Endothelial cell of umbilical vein (primary cell): ENCODE results near the gene SH3PXD2A. TPM values are rescaled to one million over a fixed set of nuclear protein-coding genes. Genes with fewer than 3 reads are reported as not detected.

Source experiments
- BruUV-seq: library from RNA; stranded (reverse); fragments of 400-500 nt; replicated peaks from 2 replicates; lab custom pipeline; 2021; lab: Mats Ljungman, UMichigan
- CTCF ChIA-PET: fragments of 300-600, 350-600 bp; sonication (Branson Sonifier 250); formaldehyde crosslinking; loops from one replicate; lab custom pipeline; 2021; ENCODE audit warnings: antibody characterized with exemption, inconsistent platforms; lab: Charles Lee
- POLR2A ChIA-PET: fragments of 300-600, 350-600 bp; sonication (Branson Sonifier 250); formaldehyde crosslinking; loops from one replicate; lab custom pipeline; 2021; ENCODE audit warnings: antibody characterized with exemption, inconsistent platforms; lab: Charles Lee
- DNase-seq: peaks from one replicate; pipeline ENCODE4 v3.0.0-alpha.2; 2011; ENCODE audit warnings: low read depth, low spot score
- FAIRE-seq: peaks from 2 replicates; lab custom pipeline; 2011; peaks lifted over from hg19 to GRCh38; lab: Jason Lieb, UNC
- H2AFZ ChIP-seq: 2 replicates; pipeline ENCODE4 v1.6.0; 2012; ENCODE audit warnings: low read depth, low read length, control low read depth, inconsistent platforms
- H3K27ac ChIP-seq: 2 replicates; pipeline ENCODE4 v1.5.1; 2011; ENCODE audit warnings: low read depth, mild to moderate bottlenecking, control low read depth, low read length, moderate library complexity; ENCODE audit not compliant: insufficient read depth
- H3K27me3 ChIP-seq, 2 experiments: 2 replicates each; pipeline versions ENCODE4 v1.6.0 to v1.6.1; 2011; ENCODE audit warnings: low read length in 2 of 2, mixed read lengths in 1 of 2; ENCODE audit not compliant: control insufficient read depth in 2 of 2, insufficient read depth in 2 of 2
- H3K36me3 ChIP-seq, 2 experiments: 2 replicates in 1 of 2; 3 replicates in 1 of 2; pipeline ENCODE4 v1.5.1; 2011; ENCODE audit warnings: low read length in 2 of 2, mild to moderate bottlenecking in 1 of 2, moderate library complexity in 1 of 2; ENCODE audit not compliant: control insufficient read depth in 2 of 2, insufficient read depth in 2 of 2; ENCODE audit errors: extremely low read depth in 1 of 2
- H3K4me1 ChIP-seq: 3 replicates; pipeline ENCODE4 v1.5.1; 2011; ENCODE audit warnings: mild to moderate bottlenecking, low read length; ENCODE audit not compliant: control insufficient read depth, insufficient read depth; ENCODE audit errors: extremely low read depth
- H3K4me2 ChIP-seq: 2 replicates; pipeline ENCODE4 v1.6.1; 2011; ENCODE audit warnings: low read length, control low read depth, mixed read lengths; ENCODE audit not compliant: insufficient read depth
- H3K4me3 ChIP-seq, 3 experiments: fragments of 200-600 bp in 1 of 3; sonication (generic), shearing (Covaris generic) in 1 of 3; replicated peaks in 1 of 3; 2 replicates each; pipeline ENCODE4 v1.5.1; 2011 to 2016; ENCODE audit warnings: control low read depth in 3 of 3, low read length in 3 of 3, mild to moderate bottlenecking in 2 of 3, inconsistent platforms in 1 of 3, low read depth in 1 of 3, moderate library complexity in 1 of 3; ENCODE audit not compliant: insufficient read depth in 1 of 3
- H3K79me2 ChIP-seq: 2 replicates; pipeline ENCODE4 v1.6.0; 2012; ENCODE audit warnings: low read length, inconsistent platforms; ENCODE audit not compliant: control insufficient read depth, insufficient read depth
- H3K9ac ChIP-seq: replicated peaks from 2 replicates; pipeline ENCODE3; 2011; ENCODE audit warnings: low read length, control low read depth; ENCODE audit not compliant: insufficient read depth; ENCODE audit errors: extremely low read depth
- H3K9me1 ChIP-seq: replicated peaks from 3 replicates; pipeline ENCODE4 v1.6.0; 2011; ENCODE audit warnings: mild to moderate bottlenecking, low read length; ENCODE audit not compliant: control insufficient read depth, insufficient read depth; ENCODE audit errors: extremely low read depth
- H3K9me3 ChIP-seq: replicated peaks from 2 replicates; pipeline ENCODE4 v1.5.1; 2012; ENCODE audit warnings: low read length, inconsistent platforms; ENCODE audit not compliant: control insufficient read depth, insufficient read depth
- H4K20me1 ChIP-seq: replicated peaks from 2 replicates; pipeline ENCODE3; 2011; ENCODE audit warnings: mild to moderate bottlenecking, low read length; ENCODE audit not compliant: control insufficient read depth, insufficient read depth; ENCODE audit errors: extremely low read depth
- EZH2 ChIP-seq: IDR thresholded peaks from 2 replicates; pipeline ENCODE4 v1.6.1; 2012; ENCODE audit warnings: borderline replicate concordance, low read depth, mild to moderate bottlenecking, moderate library complexity, low read length, inconsistent platforms; ENCODE audit not compliant: severe bottlenecking
- FOS ChIP-seq: IDR thresholded peaks from 2 replicates; pipeline ENCODE4 v1.6.1; 2011; ENCODE audit warnings: mild to moderate bottlenecking, low read length, moderate library complexity, borderline replicate concordance; ENCODE audit not compliant: insufficient read depth
- GATA2 ChIP-seq: IDR thresholded peaks from 2 replicates; pipeline ENCODE4 v1.7.0; 2011; ENCODE audit warnings: low read depth, mild to moderate bottlenecking, moderate library complexity, mixed read lengths, low read length; ENCODE audit not compliant: insufficient read length, insufficient read depth
- JUN ChIP-seq: IDR thresholded peaks from 2 replicates; pipeline ENCODE4 v1.6.1; 2011; ENCODE audit warnings: borderline replicate concordance, low read depth; ENCODE audit not compliant: insufficient read length, insufficient read depth
- MYC ChIP-seq: IDR thresholded peaks from one replicate; pipeline ENCODE4 v1.6.1; 2011; ENCODE audit warnings: mild to moderate bottlenecking, low read depth, low read length
- POLR2A ChIP-seq: IDR thresholded peaks from 2 replicates; pipeline ENCODE4 v1.6.1; 2012; ENCODE audit warnings: low read depth, mild to moderate bottlenecking, control low read depth, low read length
- POLR2AphosphoS5 ChIP-seq: IDR thresholded peaks from 2 replicates; pipeline ENCODE4 v1.6.1; 2012; ENCODE audit warnings: low read depth, mild to moderate bottlenecking, control low read depth, low read length, moderate library complexity; ENCODE audit not compliant: insufficient read depth
- dilution Hi-C: fragments of 300-500 bp; cut with MboI; formaldehyde crosslinking; loops from one replicate; pipeline ENCODE4 v1.15.0; 2019; ENCODE audit warnings: low sequenced_read_pairs; ENCODE audit not compliant: extremely low pct_ligation_motif_present
- intact Hi-C: fragments of 100-400 bp; cut with micrococcal nuclease; formaldehyde crosslinking; loops from one replicate; pipeline ENCODE4 v1.10.0; 2022
- polyA plus RNA-seq, 4 experiments: library from polyadenylated mRNA; depleted of rRNA in 3 of 4; stranded (reverse) in 3 of 4; unstranded in 1 of 4; fragments of >200 nt; gene quantifications; 2 replicates each; pipeline versions ENCODE4 v1.2.1 to v1.2.3, GENCODE V29; 2011 to 2012; ENCODE audit warnings: missing spikeins in 1 of 4
- total RNA-seq: library from RNA; stranded (reverse); gene quantifications from 2 replicates; pipeline ENCODE4 v1.2.3, GENCODE V29; 2021
- TF ChIP-seq, protein P1 (sequence below), 2 donors: IDR thresholded peaks; 1 replicate in 1 of 2; 2 replicates in 1 of 2; pipeline ENCODE4 v1.5.1; 2011; ENCODE audit warnings: low read length in 2 of 2, mild to moderate bottlenecking in 2 of 2, moderate library complexity in 2 of 2, control low read depth in 1 of 2, inconsistent platforms in 1 of 2, low read depth in 1 of 2; ENCODE audit not compliant: insufficient read depth in 1 of 2; ENCODE audit errors: extremely low read depth in 1 of 2
- TF ChIP-seq, protein P2 (sequence below): IDR thresholded peaks from 2 replicates; pipeline ENCODE4 v1.6.1; 2011; ENCODE audit not compliant: insufficient read depth, insufficient read length

The SH3PXD2A gene
- total and polyA plus RNA-seq, 2 donors (not counting 3 experiments of a cell fraction or from before 2014, with no cell fraction given) = 1.4 to 5.1 TPM

DNA sequence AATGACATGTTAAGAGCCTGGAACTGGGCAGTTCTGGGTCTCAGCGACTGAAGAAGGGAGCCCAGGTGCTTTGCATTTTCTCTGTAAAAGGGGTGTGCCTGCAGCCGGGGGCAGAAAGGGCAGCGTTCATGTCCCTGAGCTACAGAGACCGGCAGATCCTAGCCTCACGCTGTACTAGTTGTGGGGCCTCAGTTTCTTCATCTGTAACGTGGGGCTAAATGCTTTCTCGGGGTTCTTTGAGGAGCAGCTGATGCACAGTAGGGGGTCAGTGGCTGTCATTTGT is 282.2 kb downstream of the SH3PXD2A start:
- POLR2A ChIA-PET = no interaction called here

More for the DNA sequence above, 282.2 kb downstream of the SH3PXD2A start:
- no peak overlapping the region for H3K4me2 ChIP-seq
- no peak overlapping the region for H3K4me3 ChIP-seq
- FAIRE-seq (no peak), DNase-seq (no peak)
- no peaks in the 10 kb centered on the region for H3K9me3 ChIP-seq
- peaks cover 10 to 17% of the 10 kb centered on the region in 2 experiments for H3K27me3 ChIP-seq
- no peaks in the 10 kb centered on the region for H3K4me1 ChIP-seq
- H4K20me1 ChIP-seq = no peaks in the 10 kb centered on the region
- intact Hi-C loops = no loop called here
- H3K9me1 ChIP-seq = no peaks in the 10 kb centered on the region
- BruUV-seq = no TSS peak
- TF ChIP-seq, protein P1, sequence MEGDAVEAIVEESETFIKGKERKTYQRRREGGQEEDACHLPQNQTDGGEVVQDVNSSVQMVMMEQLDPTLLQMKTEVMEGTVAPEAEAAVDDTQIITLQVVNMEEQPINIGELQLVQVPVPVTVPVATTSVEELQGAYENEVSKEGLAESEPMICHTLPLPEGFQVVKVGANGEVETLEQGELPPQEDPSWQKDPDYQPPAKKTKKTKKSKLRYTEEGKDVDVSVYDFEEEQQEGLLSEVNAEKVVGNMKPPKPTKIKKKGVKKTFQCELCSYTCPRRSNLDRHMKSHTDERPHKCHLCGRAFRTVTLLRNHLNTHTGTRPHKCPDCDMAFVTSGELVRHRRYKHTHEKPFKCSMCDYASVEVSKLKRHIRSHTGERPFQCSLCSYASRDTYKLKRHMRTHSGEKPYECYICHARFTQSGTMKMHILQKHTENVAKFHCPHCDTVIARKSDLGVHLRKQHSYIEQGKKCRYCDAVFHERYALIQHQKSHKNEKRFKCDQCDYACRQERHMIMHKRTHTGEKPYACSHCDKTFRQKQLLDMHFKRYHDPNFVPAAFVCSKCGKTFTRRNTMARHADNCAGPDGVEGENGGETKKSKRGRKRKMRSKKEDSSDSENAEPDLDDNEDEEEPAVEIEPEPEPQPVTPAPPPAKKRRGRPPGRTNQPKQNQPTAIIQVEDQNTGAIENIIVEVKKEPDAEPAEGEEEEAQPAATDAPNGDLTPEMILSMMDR (IDR thresholded peaks at IDR 0.05; ENCODE audit: extremely low read depth in 1 of 2, insufficient read depth in 1 of 2, low read depth in 1 of 2, low read length in 2 of 2) = no peak
- TF ChIP-seq FOS = no peak
- TF ChIP-seq EZH2 = no peak
- TF ChIP-seq, protein P2, sequence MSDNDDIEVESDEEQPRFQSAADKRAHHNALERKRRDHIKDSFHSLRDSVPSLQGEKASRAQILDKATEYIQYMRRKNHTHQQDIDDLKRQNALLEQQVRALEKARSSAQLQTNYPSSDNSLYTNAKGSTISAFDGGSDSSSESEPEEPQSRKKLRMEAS = no peak
- no peak for TF ChIP-seq POLR2AphosphoS5
- TF ChIP-seq GATA2 = no peak
- TF ChIP-seq MYC = no peak
- no peak for TF ChIP-seq JUN
- no peak for TF ChIP-seq POLR2A
- H3K9ac ChIP-seq = no peak overlapping the region
- H2AFZ ChIP-seq = no peak overlapping the region
- CTCF ChIA-PET = interaction anchor here (1.0 to 1.1 kb wide), 3 partner anchors 8 to 20 kb away, joined by 3 to 7 read pairs (median 6); no protein-coding TSS in a partner anchor
- no peak overlapping the region for H3K27ac ChIP-seq
- dilution Hi-C loops = no loop called here
- H3K36me3 ChIP-seq = no peaks in the 10 kb centered on the region
- no peaks in the 10 kb centered on the region for H3K79me2 ChIP-seq
